Hippocampal formation (tissue), 2 donors: ENCODE measurements around the gene FBXL22.
A peak's percentile ranks its signal among the peaks of the same experiment; 100 is the strongest.

Experiments used
- DNase-seq, 2 donors: peaks; one replicate each; lab custom pipeline; 2025; lab: John Stamatoyannopoulos, UW

The FBXL22 gene

DNA sequence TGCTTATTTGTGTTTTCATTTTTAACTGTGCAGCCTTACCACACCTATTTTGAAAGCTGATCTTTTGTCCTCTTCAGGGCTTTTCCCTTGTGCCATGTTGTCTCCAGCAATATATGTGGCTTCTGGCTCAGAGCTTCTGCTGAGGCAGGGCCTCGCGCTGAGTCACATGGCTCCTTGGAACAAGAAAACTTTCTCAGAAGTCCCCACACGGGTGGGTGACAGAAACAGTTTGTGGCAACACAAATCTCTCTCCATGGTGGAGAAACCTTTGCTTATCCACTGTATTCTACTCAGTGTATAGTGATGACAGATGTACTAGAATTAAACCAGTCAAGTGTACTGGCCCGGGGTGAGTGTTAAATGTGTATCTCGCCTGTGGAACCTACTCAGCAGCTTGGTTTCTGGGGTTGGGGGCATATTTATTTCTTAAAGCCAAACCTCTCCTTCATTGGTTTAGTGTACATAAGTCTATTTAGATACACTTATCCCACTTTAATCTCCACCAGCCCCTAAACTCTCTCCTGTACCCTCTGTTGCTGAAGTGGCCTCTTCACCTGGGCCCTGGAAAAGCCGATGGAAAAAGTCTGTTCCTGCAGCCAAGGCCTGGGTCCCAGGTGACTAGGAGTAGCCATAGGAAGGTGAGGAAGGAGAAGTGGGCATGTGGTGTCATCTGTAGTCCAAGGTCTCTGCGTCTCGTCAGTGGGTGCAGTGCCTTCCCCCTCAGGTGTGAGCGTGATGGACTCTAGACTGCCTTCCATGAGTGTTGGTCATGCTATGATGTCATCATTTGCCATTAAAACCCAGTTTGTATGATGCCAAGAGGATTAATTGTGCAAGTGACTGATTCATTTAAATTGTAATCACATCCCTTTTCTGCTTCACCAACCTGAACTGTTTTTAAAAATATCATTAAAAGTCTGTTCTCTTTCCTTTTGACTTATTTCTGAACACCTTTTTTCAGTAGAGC is 3.2 kb upstream of the FBXL22 start:
- DNase-seq, result no peak

DNA sequence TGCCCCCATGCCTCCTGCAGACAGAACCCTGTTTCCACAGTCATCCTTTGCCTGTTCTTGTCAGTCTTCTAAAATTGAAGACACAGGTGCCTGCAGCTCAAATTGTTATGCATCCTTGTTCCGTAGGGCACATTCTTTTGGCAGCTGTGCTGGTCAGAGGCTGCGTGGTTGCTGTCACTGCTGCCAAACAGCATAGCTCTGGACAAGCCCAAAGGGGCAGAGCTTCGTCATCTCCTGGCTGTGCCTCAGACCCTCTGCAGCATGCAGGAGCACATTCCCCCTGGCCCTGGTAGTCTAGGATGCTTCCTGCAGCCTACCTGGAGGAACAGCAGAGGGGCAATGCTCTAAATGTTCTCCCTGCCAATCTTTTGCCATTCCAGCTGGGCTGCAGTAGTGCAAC is 2.1 kb upstream of the FBXL22 start:
- DNase-seq, result no peak

GRCh38 chr15:63595688-63596087 is 1.5 kb upstream of the FBXL22 start:
- DNase-seq, result no peak

- no peak for DNase-seq
Measured at GRCh38 chr15:63596676-63597037, 530 bp upstream of the FBXL22 start.

DNA sequence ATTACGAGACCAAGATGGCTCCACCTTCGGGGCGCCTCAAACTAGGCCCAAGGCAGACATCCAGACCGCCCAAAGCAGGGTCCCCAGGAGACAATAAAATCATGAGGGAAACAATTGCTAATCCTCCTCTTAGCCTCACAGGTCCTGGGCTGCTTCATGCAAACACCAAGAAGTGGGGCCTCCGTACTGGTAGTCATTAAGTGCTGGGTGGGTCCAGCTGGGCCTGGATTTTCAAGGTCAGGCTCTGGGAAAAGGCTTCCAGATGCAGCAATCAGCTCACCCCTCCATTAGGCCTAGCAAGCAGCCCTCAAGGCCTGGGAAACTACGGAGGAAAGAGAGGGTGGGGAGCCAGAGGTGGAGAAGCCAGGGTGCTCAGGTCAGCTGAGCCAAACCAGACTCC is 634 bp downstream of the FBXL22 start:
- DNase-seq, result no peak

- DNase-seq, result no peak
Measured at GRCh38 chr15:63598473-63599400, 1.6 kb downstream of the FBXL22 start.

GRCh38 chr15:63599401-63600000 is 2.3 kb downstream of the FBXL22 start:
- peak; percentile 51 to 74 for DNase-seq

- no peak for DNase-seq
Measured at GRCh38 chr15:63600001-63600615, 2.9 kb downstream of the FBXL22 start.

- DNase-seq, result peak; percentile 72 to 92
Measured at GRCh38 chr15:63600616-63601025, 3.4 kb downstream of the FBXL22 start.

DNA sequence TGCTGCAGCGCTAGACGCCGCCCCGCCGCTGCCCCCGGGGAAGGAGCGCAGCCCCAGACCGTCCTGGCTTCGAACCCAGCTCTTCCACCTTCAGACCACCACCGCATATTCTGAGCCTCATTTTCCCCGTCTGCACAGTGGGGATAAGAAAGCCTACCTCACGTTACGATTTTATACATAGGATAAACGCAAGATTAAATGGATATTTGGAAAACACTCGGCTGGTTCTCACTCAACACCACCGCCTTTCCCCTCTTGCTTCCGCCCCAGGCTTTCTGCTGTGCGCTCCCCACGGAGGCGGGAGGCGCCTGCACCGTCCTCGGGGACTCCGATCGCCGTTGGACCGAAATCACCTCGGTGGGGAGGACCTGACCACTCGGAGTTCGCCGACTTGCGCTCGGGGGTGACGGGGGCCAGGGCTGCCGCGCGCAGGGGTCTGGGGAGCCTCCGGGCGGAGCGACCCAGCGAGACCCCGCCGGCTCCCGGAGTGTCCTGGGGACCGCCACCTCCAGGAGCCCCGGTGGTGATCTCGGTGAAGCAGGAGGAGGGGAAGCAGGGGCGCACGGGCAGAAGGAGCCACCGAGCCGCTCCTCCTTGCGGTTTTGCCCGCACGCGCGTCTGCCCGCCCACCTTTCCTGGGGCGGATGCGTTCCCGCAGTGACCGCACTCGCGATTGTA is 4.0 kb downstream of the FBXL22 start:
- peak in 1 of 2 donors; percentile 13 for DNase-seq

GRCh38 chr15:63601704-63602185 is 4.6 kb downstream of the FBXL22 start:
- DNase-seq, result no peak

DNA sequence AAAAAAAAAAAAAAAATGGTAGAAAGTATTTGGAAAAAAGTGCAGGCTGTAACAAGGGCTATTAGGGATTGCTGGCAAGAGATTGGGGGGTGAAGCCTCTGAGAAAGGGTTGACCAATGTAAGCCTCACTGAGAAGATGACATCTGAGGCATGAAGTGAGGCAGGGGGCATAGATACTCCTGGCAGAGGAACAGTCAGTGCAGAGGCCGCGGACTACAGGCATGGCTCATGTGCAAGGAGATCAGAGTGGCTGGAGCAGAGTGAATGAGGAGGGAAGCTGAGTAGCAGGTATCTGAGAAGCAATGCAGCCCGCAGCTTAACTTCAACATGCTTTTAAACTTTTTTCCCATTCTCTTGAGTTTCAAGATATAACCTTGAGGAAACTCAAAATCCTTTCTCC is 5.4 kb downstream of the FBXL22 start:
- DNase-seq, result no peak

- peak in 1 of 2 donors; percentile 33 for DNase-seq
Measured at GRCh38 chr15:63603516-63603915, 6.3 kb downstream of the FBXL22 start.

DNA sequence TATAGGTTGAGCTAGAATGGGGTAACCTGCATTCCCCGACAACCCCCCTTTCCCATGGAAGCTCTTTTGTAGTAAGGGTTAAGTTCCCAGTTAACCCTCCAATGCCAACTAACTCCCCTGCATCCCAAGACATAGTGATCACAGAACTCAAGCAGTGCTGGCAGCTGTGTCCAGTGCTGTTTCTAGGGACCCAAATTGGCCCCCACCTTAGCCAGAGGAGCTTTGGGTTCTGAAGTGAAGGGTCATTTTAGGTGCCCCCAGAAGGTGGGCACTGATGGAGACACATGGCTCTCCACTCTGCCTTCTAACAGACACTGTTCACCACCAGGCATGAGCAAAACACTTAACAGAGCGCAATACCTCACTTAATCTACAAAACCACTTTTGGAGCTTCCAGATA is 7.1 kb downstream of the FBXL22 start:
- no peak for DNase-seq

GRCh38 chr15:63605036-63605435 is 7.8 kb downstream of the FBXL22 start:
- DNase-seq, result no peak

DNA sequence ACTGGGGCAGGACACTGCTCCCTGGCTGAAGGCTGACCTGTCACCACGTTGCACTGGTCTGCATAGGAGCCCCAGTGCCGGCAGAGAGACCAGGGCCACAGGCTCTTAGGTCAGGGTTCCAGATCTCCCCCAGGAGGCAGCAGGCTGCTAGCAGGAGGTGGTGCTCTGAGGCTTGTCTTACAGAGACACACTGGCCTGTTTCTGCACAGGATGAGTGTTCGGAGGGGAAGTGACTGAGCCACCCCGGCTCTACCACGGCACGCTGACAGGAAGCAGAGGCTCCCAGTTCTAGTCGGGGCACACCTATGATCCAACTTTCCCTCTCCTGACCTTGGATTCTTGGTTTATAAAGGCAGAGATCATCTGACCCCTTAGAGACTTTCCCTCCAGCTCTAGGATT is 8.6 kb downstream of the FBXL22 start:
- no peak for DNase-seq

DNA sequence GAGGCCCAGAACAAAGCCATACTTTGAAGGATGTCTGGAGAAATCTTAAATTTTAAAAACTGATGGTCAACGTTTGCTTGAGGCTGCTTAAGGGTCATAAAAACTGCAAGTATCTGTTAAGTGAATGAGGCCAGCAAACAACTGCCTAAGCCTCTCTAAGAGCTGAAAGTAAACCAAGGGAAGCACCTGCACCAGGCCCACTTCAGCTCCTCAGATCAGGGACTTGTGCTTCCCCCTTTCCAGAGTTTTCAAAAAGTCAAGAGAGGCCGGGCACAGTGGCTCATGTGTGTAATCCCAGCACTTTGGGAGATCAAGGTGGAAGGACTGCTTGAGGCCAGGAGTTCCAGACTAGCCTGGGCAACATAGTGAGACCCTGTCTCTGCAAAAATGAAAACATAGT is 9.1 kb downstream of the FBXL22 start:
- DNase-seq, result no peak

DNA sequence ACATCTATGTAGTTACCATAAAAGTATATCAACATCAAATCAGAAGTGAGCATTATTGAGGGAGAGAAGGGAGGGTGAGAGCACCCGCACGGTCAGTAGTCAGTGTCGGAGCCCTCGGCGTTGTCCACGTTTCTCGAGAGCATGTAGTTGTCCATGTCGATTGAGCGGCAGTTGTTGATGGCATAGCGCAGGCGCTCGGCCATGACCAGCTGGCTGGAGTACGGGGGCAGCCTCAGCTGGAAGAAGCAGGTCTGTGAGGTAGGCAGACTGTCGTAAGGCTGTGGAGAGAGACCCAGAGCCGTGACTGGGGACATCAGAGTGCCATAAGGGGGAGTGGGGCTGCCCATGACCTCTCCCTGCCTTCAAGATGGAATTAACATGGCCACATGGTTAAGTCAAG is 11.8 kb downstream of the FBXL22 start:
- no peak for DNase-seq

- no peak for DNase-seq
Measured at GRCh38 chr15:63609448-63609847, 12.3 kb downstream of the FBXL22 start.

DNA sequence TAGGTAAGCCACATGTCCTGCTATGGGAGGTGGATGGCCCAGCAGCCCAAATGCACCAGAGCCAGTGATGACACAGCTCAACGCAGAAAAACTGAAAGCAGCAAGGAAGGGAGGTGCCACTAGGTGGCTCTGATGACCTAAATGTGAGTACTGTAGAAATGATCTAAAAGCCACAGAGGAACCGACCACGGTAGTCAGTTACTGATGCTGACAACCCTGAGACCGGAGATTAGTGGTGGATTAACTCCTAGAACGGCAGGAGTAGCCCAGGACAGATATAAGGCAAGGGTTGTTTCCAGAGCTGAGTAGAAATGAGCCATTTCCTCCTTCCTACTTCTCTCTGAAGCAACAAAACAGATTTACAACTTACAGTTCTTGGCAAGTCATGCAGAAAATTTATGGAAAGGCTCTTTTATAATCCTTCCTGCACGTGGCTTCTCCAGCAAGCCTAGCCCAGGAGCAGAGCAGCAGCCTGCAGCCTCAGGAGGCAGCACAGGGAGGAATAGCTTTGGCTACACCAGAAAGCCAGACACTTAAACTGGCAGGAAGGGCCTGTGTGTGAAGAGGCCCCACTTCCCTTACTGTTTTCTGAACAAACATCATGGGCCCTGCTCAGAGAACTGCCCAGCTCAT is 13.1 kb downstream of the FBXL22 start:
- peak; percentile 70 to 89 for DNase-seq

DNA sequence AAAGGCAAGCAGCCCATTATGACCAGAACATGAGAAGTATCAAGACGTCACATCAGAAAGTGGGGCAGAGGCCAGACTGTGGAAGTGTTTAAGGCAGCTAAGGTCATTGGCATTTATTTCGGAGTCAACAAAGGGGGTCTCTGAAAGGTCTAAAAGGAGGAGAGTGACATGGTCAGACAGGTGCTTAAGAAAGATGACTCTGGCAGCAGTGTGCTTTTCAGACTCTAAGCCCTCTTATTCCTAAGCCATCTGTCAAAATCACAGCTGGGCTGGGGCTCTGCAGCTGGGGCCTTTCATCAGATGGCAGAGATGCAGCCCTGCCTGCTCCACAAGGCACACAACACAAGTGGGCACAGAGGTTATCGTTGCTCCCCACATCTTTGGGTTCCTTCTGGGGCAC is 14.0 kb downstream of the FBXL22 start:
- peak; percentile 23 to 25 for DNase-seq
